CD4-positive, alpha-beta T cell treated with Interleukin-15 for 4 hours (primary cell): ENCODE measurements around the gene CABLES1.
"Not testable (repeated sequence)": the region's sequence is repeated elsewhere in the genome, so short reads cannot be mapped to it uniquely, and the experiment has no call there.

Experiments
- DNase-seq: peaks from one replicate; pipeline ENCODE4 v3.0.0-alpha.2; 2020; ENCODE audit warnings: low spot score

CABLES1 gene

GRCh38 chr18:23109163-23109562 is 26.1 kb upstream of the CABLES1 start:
- DNase-seq: not testable (repeated sequence)

GRCh38 chr18:23113576-23113975 is 21.7 kb upstream of the CABLES1 start:
- DNase-seq: no peak

GRCh38 chr18:23114171-23114881 is 21.0 kb upstream of the CABLES1 start:
- no peak for DNase-seq

GRCh38 chr18:23114911-23115310 is 20.4 kb upstream of the CABLES1 start:
- DNase-seq: no peak

GRCh38 chr18:23115683-23116096 is 19.6 kb upstream of the CABLES1 start:
- DNase-seq: no peak

GRCh38 chr18:23121133-23121532 is 14.2 kb upstream of the CABLES1 start:
- no peak for DNase-seq

GRCh38 chr18:23122334-23123229 is 12.7 kb upstream of the CABLES1 start:
- DNase-seq: no peak

GRCh38 chr18:23126376-23127056 is 8.8 kb upstream of the CABLES1 start:
- DNase-seq: no peak

GRCh38 chr18:23127090-23127489 is 8.2 kb upstream of the CABLES1 start:
- DNase-seq: no peak

- no peak for DNase-seq
Measured at GRCh38 chr18:23129355-23130002, 5.8 kb upstream of the CABLES1 start.

GRCh38 chr18:23131693-23132319 is 3.5 kb upstream of the CABLES1 start:
- peak; percentile 76 for DNase-seq

- DNase-seq: no peak
Measured at GRCh38 chr18:23133860-23134779, 1.2 kb upstream of the CABLES1 start.

- DNase-seq: no peak
Measured at GRCh38 chr18:23135550-23136325, 453 bp downstream of the CABLES1 start.

GRCh38 chr18:23136326-23137096 is 1.2 kb downstream of the CABLES1 start:
- DNase-seq: no peak

- DNase-seq: no peak
Measured at GRCh38 chr18:23137097-23137635, 1.9 kb downstream of the CABLES1 start.

- no peak for DNase-seq
Measured at GRCh38 chr18:23137788-23138216, 2.5 kb downstream of the CABLES1 start.

- no peak for DNase-seq
Measured at GRCh38 chr18:23138471-23138870, 3.2 kb downstream of the CABLES1 start.
